Neutrophil (primary cell): ENCODE data around the gene CRB3.

Source experiments
- H3K27ac ChIP-seq: fragments of 200-600 bp; sonication (generic); 2 replicates; pipeline ENCODE4 v1.5.1; 2016; ENCODE audit warnings: mild to moderate bottlenecking, moderate library complexity
- H3K27me3 ChIP-seq: fragments of 200-600 bp; sonication (generic); 2 replicates; pipeline ENCODE4 v1.6.0; 2016; ENCODE audit warnings: mild to moderate bottlenecking
- H3K36me3 ChIP-seq: fragments of 200-600 bp; sonication (generic); 2 replicates; pipeline ENCODE4 v1.5.1; 2017
- H3K4me1 ChIP-seq, 2 experiments: fragments of 200-600 bp in 1 of 2; sonication (generic) in 1 of 2; 1 replicate in 1 of 2; 2 replicates in 1 of 2; pipeline versions ENCODE4 v1.5.1 to v1.6.1; 2013 to 2016; ENCODE audit warnings: low read depth in 1 of 2, low read length in 1 of 2, mild to moderate bottlenecking in 1 of 2, moderate library complexity in 1 of 2; ENCODE audit not compliant: control insufficient read depth in 1 of 2, insufficient read depth in 1 of 2
- H3K4me3 ChIP-seq, 2 experiments: fragments of 200-600 bp in 1 of 2; sonication (generic) in 1 of 2; 1 replicate in 1 of 2; 2 replicates in 1 of 2; pipeline ENCODE4 v1.5.1; 2013 to 2016; ENCODE audit warnings: low read depth in 1 of 2, low read length in 1 of 2, mild to moderate bottlenecking in 1 of 2, moderate library complexity in 1 of 2
- H3K9me3 ChIP-seq: fragments of 200-600 bp; sonication (generic); 2 replicates; pipeline ENCODE4 v1.5.1; 2016
- TF ChIP-seq, protein P1 (sequence below): fragments of 200-600 bp; sonication (generic); IDR thresholded peaks from 2 replicates; pipeline ENCODE4 v1.5.1; 2016; ENCODE audit warnings: antibody characterized with exemption

The CRB3 gene

GRCh38 chr19:6483235-6483634, 19.2 kb downstream of the CRB3 start:
- H3K27ac ChIP-seq, result no peak overlapping the region
- no peak overlapping the region for H3K4me3 ChIP-seq
- peaks cover 14% of the 10 kb centered on the region for H3K36me3 ChIP-seq
- H3K27me3 ChIP-seq, result no peaks in the 10 kb centered on the region
- H3K9me3 ChIP-seq, result no peaks in the 10 kb centered on the region
- peaks cover 19 to 21% of the 10 kb centered on the region in 2 experiments for H3K4me1 ChIP-seq
- TF ChIP-seq, protein P1, sequence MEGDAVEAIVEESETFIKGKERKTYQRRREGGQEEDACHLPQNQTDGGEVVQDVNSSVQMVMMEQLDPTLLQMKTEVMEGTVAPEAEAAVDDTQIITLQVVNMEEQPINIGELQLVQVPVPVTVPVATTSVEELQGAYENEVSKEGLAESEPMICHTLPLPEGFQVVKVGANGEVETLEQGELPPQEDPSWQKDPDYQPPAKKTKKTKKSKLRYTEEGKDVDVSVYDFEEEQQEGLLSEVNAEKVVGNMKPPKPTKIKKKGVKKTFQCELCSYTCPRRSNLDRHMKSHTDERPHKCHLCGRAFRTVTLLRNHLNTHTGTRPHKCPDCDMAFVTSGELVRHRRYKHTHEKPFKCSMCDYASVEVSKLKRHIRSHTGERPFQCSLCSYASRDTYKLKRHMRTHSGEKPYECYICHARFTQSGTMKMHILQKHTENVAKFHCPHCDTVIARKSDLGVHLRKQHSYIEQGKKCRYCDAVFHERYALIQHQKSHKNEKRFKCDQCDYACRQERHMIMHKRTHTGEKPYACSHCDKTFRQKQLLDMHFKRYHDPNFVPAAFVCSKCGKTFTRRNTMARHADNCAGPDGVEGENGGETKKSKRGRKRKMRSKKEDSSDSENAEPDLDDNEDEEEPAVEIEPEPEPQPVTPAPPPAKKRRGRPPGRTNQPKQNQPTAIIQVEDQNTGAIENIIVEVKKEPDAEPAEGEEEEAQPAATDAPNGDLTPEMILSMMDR, result no peak

DNA sequence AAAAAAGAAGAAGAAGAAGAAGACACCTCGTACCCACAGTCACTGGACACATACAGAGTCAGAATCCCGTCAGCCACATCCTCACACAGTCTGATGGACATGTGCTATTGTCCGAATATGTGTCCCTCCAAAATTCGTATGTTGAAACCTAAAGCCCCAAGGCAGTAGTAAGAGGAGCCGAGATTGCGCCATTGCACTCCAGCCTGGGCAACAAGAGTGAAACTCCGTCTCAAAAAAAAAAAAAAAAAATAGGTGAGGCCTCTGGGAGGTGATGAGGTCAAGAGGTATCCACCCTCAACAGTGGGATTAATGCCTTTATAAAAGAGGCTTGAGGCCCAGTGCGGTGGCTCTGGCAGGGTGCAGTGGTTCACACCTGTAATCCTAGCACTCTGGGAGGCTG, 20.2 kb downstream of the CRB3 start:
- no peak overlapping the region for H3K27ac ChIP-seq
- H3K36me3 ChIP-seq, result peaks cover 7% of the 10 kb centered on the region
- TF ChIP-seq, protein P1, result no peak
- no peaks in the 10 kb centered on the region for H3K9me3 ChIP-seq
- peaks cover 19 to 21% of the 10 kb centered on the region in 2 experiments for H3K4me1 ChIP-seq
- no peak overlapping the region for H3K4me3 ChIP-seq
- H3K27me3 ChIP-seq, result peaks cover under 1% of the 10 kb centered on the region

- H3K9me3 ChIP-seq, result no peaks in the 10 kb centered on the region
- no peak overlapping the region for H3K27ac ChIP-seq
- no peak overlapping the region for H3K4me3 ChIP-seq
Observed at GRCh38 chr19:6484831-6485230, 20.8 kb downstream of the CRB3 start.

DNA sequence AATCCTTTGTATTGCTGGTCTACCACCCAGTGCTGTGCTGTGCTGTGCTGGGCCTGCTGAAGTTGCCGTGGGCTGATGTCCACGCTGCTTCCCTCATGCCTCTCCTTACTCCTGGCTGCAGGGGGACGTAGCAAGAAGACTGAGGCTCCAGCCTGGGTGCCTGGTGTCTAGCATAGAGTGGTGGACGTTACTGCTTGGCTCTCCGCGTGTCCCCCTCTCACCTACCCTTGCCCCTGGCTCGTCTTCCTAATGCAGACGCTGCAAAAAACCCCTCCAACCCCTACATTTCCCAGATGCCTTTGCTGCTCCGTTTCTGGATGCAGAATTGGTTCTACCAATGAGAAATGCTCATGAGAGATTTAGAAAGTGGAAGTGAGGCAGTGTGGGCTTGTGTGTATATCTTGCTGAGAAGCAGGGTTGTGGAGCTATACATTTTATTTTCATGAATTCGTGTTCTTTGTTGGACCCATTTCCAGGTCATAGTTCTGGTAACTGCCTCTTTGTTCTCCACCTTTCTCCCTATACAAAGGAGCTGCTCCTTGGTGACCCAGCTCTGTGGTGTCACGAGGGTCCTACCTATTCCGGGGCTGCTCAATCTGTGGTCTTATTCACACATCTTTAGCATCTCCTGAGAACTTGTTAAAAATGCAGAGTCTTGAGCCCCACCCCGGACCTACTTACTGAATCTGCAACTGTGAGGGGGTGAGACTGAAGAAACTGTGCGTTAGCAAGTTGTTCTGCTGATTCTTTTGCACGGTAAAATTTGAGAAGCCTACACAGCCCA, 25.4 kb downstream of the CRB3 start:
- Histone ChIP-seq H3K9me3 (no peaks in the 10 kb centered on the region), H3K36me3 (no peaks in the 10 kb centered on the region), H3K27me3 (peaks cover 7% of the 10 kb centered on the region), H3K4me3 (no peak overlapping the region), H3K4me1 (no peaks in the 10 kb centered on the region), H3K27ac (no peak overlapping the region)
- TF ChIP-seq, protein P1, result no peak

More at GRCh38 chr19:6484831-6485230, 20.8 kb downstream of the CRB3 start:
- Histone ChIP-seq H3K36me3 (peaks cover 3% of the 10 kb centered on the region), H3K27me3 (peaks cover 6% of the 10 kb centered on the region), H3K4me1 (peaks cover 19 to 21% of the 10 kb centered on the region in 2 experiments)
- TF ChIP-seq, protein P1, result no peak

DNA sequence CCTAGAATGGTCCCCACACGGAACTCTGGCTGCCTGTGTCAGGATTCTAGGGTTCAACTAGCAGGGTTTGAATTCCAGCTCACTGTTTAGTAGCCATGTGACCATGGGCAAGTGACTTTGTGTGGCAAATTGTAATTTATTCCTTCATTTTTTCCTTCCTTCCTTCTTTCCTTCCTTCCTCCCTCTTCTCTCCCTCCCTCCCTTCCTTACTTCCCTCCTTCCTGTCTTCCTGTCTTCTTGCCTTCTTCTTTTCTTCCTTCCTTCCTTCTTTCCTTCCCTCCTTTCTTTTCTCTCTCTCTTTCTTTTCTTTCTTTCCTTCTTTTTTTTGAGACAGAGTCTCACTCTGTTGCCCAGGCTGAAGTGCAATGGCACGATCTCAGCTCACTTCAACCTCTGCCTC, 26.1 kb downstream of the CRB3 start:
- H3K27ac ChIP-seq, result no peak overlapping the region
- H3K27me3 ChIP-seq, result peaks cover 7% of the 10 kb centered on the region
- H3K4me3 ChIP-seq, result no peak overlapping the region
- TF ChIP-seq, protein P1, result no peak
- H3K36me3 ChIP-seq, result no peaks in the 10 kb centered on the region
- no peaks in the 10 kb centered on the region for H3K4me1 ChIP-seq
- no peaks in the 10 kb centered on the region for H3K9me3 ChIP-seq
